A549 treated with AZD2906 at 1 μM for 4 hours (cell line): ENCODE measurements around the gene SSC5D. TPM values are rescaled to one million over a fixed set of nuclear protein-coding genes. Genes with fewer than 3 reads are reported as not detected.

Experiments used
- total RNA-seq: library from RNA; stranded (reverse); fragments of 200-300 nt; extraction: Qiagen RNA extraction; gene quantifications from 5 replicates; pipeline ENCODE4 v1.2.3, GENCODE V29; 2022

Gene SSC5D
- 0.40 to 0.99 TPM (median 0.66 TPM) in 5 replicates for total RNA-seq

GRCh38 chr19:55487924-55488687, at the start of gene SSC5D:
TSS of gene SSC5D (plus strand) at chr19:55488436. CDS start at chr19:55488590, 154 bp downstream.

GRCh38 chr19:55443045-55443823, 45.0 kb upstream of the SSC5D start, which contains the start of gene SHISA7:
TSS of gene SHISA7 (minus strand) at chr19:55443300. CDS start at chr19:55442863, 437 bp downstream.

GRCh38 chr19:55461259-55461973, 26.8 kb upstream of the SSC5D start, which contains the start of gene ISOC2:
TSS of gene ISOC2 (minus strand) at chr19:55461642. CDS start at chr19:55456486, 5,156 bp downstream.

GRCh38 chr19:55464662-55465054, 23.6 kb upstream of the SSC5D start, which contains the start of gene C19orf85:
TSS of gene C19orf85 (minus strand) at chr19:55464751. CDS start at chr19:55464554, 197 bp downstream.

GRCh38 chr19:55476100-55476775, 12.0 kb upstream of the SSC5D start, which contains the start of gene ZNF628:
TSS of gene ZNF628 (plus strand) at chr19:55476617. CDS start at chr19:55479911, 3,294 bp downstream.

GRCh38 chr19:55484593-55485438, 3.4 kb upstream of the SSC5D start, which contains the start of gene NAT14:
TSS of gene NAT14 (plus strand) at chr19:55485188. CDS start at chr19:55485709, 521 bp downstream.

GRCh38 chr19:55536951-55537740, 48.9 kb downstream of the SSC5D start, which contains the start of gene SBK2:
TSS of gene SBK2 (minus strand) at chr19:55537133. CDS start at chr19:55536294, 839 bp downstream.

GRCh38 chr19:55545443-55545842, 57.2 kb downstream of the SSC5D start, which contains the start of gene SBK3:
TSS of gene SBK3 (minus strand) at chr19:55545543. CDS start at chr19:55545543, 0 bp downstream.

Other genes starting within 250 kb of the SSC5D start
- 84.6 to 114 TPM (median 113 TPM) in 5 replicates for gene PPP6R1, start 229.4 kb upstream of the SSC5D start, total RNA-seq
- gene HSPBP1, start 208.3 kb upstream of the SSC5D start, total RNA-seq, result 121 to 154 TPM (median 139 TPM) in 5 replicates
- gene BRSK1, start 204.4 kb upstream of the SSC5D start, total RNA-seq, result 2.8 to 3.4 TPM (median 3.3 TPM) in 5 replicates
- gene TMEM150B, start 163.1 kb upstream of the SSC5D start, total RNA-seq, result not detected in 5 replicates
- 5.2 to 6.3 TPM (median 6.0 TPM) in 5 replicates for gene KMT5C, start 148.6 kb upstream of the SSC5D start, total RNA-seq
- 0.61 to 1.1 TPM (median 0.83 TPM) in 5 replicates for gene COX6B2, start 133.7 kb upstream of the SSC5D start, total RNA-seq
- gene GARIN5B, start 125.2 kb upstream of the SSC5D start, total RNA-seq, result 0.03 to 0.14 TPM (median 0.12 TPM) in 5 replicates
- 9.6 to 11.2 TPM (median 10.5 TPM) in 5 replicates for gene IL11, start 118.0 kb upstream of the SSC5D start, total RNA-seq
- gene TMEM190, start 111.6 kb upstream of the SSC5D start, total RNA-seq, result 0.93 to 2.2 TPM (median 1.3 TPM) in 5 replicates
- gene TMEM238, start 104.1 kb upstream of the SSC5D start, total RNA-seq, result 2.0 to 9.6 TPM (median 7.8 TPM) in 5 replicates
- gene RPL28, start 102.5 kb upstream of the SSC5D start, total RNA-seq, result 2,614 to 2,914 TPM (median 2,802 TPM) in 5 replicates
- gene UBE2S, start 80.6 kb upstream of the SSC5D start, total RNA-seq, result 270 to 454 TPM (median 404 TPM) in 5 replicates
- 0.01 TPM in 1 of 5 replicates, not detected in the others for gene SHISA7, start 45.1 kb upstream of the SSC5D start, total RNA-seq
- 55.5 to 66.5 TPM (median 58.3 TPM) in 5 replicates for gene ISOC2, start 26.8 kb upstream of the SSC5D start, total RNA-seq
- not detected in 5 replicates for gene C19orf85, start 23.7 kb upstream of the SSC5D start, total RNA-seq
- gene ZNF628, start 11.8 kb upstream of the SSC5D start, total RNA-seq, result 5.1 to 10.1 TPM (median 7.8 TPM) in 5 replicates
- 36.7 to 57.2 TPM (median 56.0 TPM) in 5 replicates for gene NAT14, start 3.2 kb upstream of the SSC5D start, total RNA-seq
- gene SBK2, start 48.7 kb downstream of the SSC5D start, total RNA-seq, result 1.5 to 2.4 TPM (median 1.9 TPM) in 5 replicates
- gene SBK3, start 57.1 kb downstream of the SSC5D start, total RNA-seq, result 1.9 to 2.2 TPM (median 2.1 TPM) in 5 replicates
- gene ZNF579, start 92.4 kb downstream of the SSC5D start, total RNA-seq, result 20.8 to 35.0 TPM (median 33.5 TPM) in 5 replicates
- gene FIZ1, start 111.1 kb downstream of the SSC5D start, total RNA-seq, result 20.8 to 26.0 TPM (median 24.6 TPM) in 5 replicates
- 13.9 to 20.0 TPM (median 17.7 TPM) in 5 replicates for gene ZNF524, start 111.9 kb downstream of the SSC5D start, total RNA-seq
- 7.1 to 12.5 TPM (median 12.2 TPM) in 5 replicates for gene ZNF865, start 117.2 kb downstream of the SSC5D start, total RNA-seq
- 4.4 to 6.8 TPM (median 6.4 TPM) in 5 replicates for gene ZNF784, start 136.1 kb downstream of the SSC5D start, total RNA-seq
- 26.5 to 56.4 TPM (median 52.5 TPM) in 5 replicates for gene ZNF580, start 152.6 kb downstream of the SSC5D start, total RNA-seq
- 40.1 to 50.7 TPM (median 47.5 TPM) in 5 replicates for gene ZNF581, start 155.2 kb downstream of the SSC5D start, total RNA-seq
- 15.2 to 19.4 TPM (median 16.9 TPM) in 5 replicates for gene CCDC106, start 159.8 kb downstream of the SSC5D start, total RNA-seq
- gene U2AF2, start 166.6 kb downstream of the SSC5D start, total RNA-seq, result 269 to 309 TPM (median 285 TPM) in 5 replicates
- 135 to 218 TPM (median 203 TPM) in 5 replicates for gene EPN1, start 186.8 kb downstream of the SSC5D start, total RNA-seq
- not detected in 5 replicates for gene NLRP9, start 250.0 kb downstream of the SSC5D start, total RNA-seq